Peyer's patch (tissue), 4 donors: Measurements from ENCODE around the gene HIPK3. TPM values are rescaled to one million over a fixed set of nuclear protein-coding genes. Genes with fewer than 3 reads are reported as not detected.

Experiments used
- DNase-seq, 3 donors: peaks; one replicate each; pipeline ENCODE4 v3.0.0-alpha.2; 2017 to 2019
- H3K27ac ChIP-seq, 4 donors: fragments of 200-600 bp; sonication (generic); one replicate each; pipeline ENCODE4 v1.5.1; 2016 to 2019
- H3K27me3 ChIP-seq, 2 donors: fragments of 200-600 bp; sonication (generic); one replicate each; pipeline ENCODE4 v1.5.1; 2019
- H3K36me3 ChIP-seq, 3 donors: fragments of 200-600 bp; sonication (generic); one replicate each; pipeline ENCODE4 v1.5.1; 2016 to 2019
- H3K4me1 ChIP-seq, 4 donors: fragments of 200-600 bp; sonication (generic); one replicate each; pipeline ENCODE4 v1.5.1; 2016 to 2019
- H3K4me3 ChIP-seq, 4 donors: fragments of 200-600 bp; sonication (generic); 1 replicate in 3 of 4; 2 replicates in 1 of 4; pipeline ENCODE4 v1.5.1; 2016 to 2019; ENCODE audit warnings: mild to moderate bottlenecking in 1 of 4
- H3K9me3 ChIP-seq, 4 donors: fragments of 200-600 bp; sonication (generic); one replicate each; pipeline ENCODE4 v1.5.1; 2016 to 2019; ENCODE audit warnings: mild to moderate bottlenecking in 1 of 4
- POLR2A ChIP-seq, 2 donors: fragments of 450-650 bp; IDR thresholded peaks; one replicate each; pipeline ENCODE4 v1.5.1; 2017; ENCODE audit warnings: antibody characterized with exemption in 2 of 2, mild to moderate bottlenecking in 2 of 2, moderate library complexity in 2 of 2
- total RNA-seq, 4 donors: library from RNA; depleted of rRNA; stranded (reverse); fragments of >200 nt; gene quantifications; one replicate each; pipeline ENCODE4 v1.1.0, GENCODE V29; 2016
- TF ChIP-seq, protein P1 (sequence below), 6 experiments: fragments of 450-650 bp in 4 of 6; fragments of 200-600 bp in 2 of 6; sonication (generic) in 1 of 6; IDR thresholded peaks; one replicate each; pipeline ENCODE4 v1.5.1; 2017 to 2019; ENCODE audit warnings: antibody characterized with exemption in 6 of 6, mild to moderate bottlenecking in 3 of 6, moderate library complexity in 1 of 6

Gene HIPK3
- total RNA-seq, 4 donors from 2014 or later = 87.8 to 123 (median 97.8) TPM

DNA sequence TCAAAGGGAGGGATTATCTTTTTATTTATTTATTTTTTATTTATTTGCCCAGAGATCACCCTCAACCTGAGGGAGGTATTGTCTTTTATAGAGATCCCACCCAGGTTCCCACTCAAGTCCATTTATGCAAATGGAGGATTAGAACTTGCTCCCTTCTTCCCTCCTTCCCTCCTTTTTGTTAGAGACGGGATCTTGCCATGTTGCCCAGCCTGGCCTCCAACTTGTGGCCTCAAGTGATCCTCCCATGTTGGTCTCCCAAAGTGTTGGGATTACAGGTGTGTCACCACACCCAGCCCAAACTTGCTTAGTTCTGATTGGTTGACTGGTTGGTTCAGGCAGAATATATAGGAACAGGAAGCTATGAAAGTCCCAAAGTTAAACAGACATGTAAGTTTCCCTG is 51.9 kb downstream of the HIPK3 start:
- no peaks in the 10 kb centered on the region for H3K36me3 ChIP-seq
- no peaks in the 10 kb centered on the region for H3K9me3 ChIP-seq
- no peak overlapping the region for H3K4me3 ChIP-seq
- TF ChIP-seq POLR2A (IDR thresholded peaks at IDR 0.05) = no peak
- TF ChIP-seq, protein P1, sequence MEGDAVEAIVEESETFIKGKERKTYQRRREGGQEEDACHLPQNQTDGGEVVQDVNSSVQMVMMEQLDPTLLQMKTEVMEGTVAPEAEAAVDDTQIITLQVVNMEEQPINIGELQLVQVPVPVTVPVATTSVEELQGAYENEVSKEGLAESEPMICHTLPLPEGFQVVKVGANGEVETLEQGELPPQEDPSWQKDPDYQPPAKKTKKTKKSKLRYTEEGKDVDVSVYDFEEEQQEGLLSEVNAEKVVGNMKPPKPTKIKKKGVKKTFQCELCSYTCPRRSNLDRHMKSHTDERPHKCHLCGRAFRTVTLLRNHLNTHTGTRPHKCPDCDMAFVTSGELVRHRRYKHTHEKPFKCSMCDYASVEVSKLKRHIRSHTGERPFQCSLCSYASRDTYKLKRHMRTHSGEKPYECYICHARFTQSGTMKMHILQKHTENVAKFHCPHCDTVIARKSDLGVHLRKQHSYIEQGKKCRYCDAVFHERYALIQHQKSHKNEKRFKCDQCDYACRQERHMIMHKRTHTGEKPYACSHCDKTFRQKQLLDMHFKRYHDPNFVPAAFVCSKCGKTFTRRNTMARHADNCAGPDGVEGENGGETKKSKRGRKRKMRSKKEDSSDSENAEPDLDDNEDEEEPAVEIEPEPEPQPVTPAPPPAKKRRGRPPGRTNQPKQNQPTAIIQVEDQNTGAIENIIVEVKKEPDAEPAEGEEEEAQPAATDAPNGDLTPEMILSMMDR (IDR thresholded peaks at IDR 0.05) = no peak
- peaks cover 0 to 21% (median 0%) of the 10 kb centered on the region in 4 donors for H3K4me1 ChIP-seq
- H3K27ac ChIP-seq = no peak overlapping the region
- DNase-seq = no peak
- no peaks in the 10 kb centered on the region for H3K27me3 ChIP-seq

DNA sequence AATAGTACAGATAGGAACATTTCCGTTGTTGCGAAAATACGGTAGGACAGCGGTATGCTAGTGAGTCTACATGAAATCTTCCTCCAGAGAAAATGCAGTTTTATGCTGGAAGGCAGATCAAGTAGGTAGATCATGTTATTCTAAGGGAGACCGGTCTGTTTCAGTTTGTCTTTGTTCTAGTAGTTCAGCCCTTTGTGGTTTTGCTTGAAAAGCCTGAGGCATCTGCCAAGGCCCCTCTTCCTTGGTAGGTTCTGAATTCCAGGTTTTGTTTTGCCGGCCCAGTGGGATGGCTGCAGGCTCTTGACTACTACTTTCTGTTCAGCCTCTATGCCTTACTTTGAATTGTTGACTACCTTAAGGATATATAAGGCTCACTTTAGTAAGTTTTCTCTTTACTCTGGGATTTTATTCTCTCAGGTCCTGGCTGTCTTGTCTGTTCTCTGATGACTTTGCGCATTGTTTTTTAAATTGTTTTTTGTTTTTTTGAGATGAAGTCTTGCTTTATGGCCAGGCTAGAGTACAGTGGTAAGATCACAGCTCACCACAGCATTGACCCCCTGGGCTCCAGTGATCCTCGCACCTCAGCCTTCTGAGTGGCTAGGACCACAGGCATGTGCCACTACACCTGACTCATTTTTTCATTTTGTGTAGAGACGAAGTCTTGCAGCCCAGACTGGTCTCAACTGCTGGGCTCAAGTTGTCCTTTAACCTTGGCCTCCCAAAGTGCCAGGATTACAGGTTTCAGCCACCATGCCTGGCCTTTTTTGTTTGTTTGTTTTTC is 53.7 kb downstream of the HIPK3 start:
- H3K27ac ChIP-seq = no peak overlapping the region
- no peak for DNase-seq
- peaks cover 0 to 19% (median 0%) of the 10 kb centered on the region in 4 donors for H3K4me1 ChIP-seq
- no peaks in the 10 kb centered on the region for H3K36me3 ChIP-seq
- no peak for TF ChIP-seq POLR2A (IDR thresholded peaks at IDR 0.05)
- TF ChIP-seq, protein P1 (IDR thresholded peaks at IDR 0.05) = no peak
- no peaks in the 10 kb centered on the region for H3K9me3 ChIP-seq
- no peaks in the 10 kb centered on the region for H3K27me3 ChIP-seq
- H3K4me3 ChIP-seq = no peak overlapping the region

DNA sequence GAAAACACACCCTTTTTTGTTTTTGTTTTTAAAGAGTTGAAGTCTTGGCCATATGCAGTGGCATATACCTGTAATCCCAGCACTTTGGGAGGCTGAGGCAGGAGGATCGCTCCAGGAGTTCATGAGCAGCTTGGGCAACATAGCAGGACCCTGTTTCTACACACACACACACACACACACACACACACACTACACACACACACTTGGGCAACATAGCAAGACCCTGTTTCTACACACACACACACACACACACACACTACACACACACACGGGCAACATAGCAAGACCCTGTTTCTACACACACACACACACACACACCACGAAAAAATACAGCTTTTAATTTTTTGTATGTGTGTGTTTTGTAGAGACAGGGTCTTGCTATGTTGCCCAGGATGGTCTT is 54.5 kb downstream of the HIPK3 start:
- no peak for DNase-seq
- no peaks in the 10 kb centered on the region for H3K36me3 ChIP-seq
- H3K27me3 ChIP-seq = no peaks in the 10 kb centered on the region
- no peak overlapping the region for H3K27ac ChIP-seq
- peaks cover 0 to 14% (median 0%) of the 10 kb centered on the region in 4 donors for H3K4me1 ChIP-seq
- no peak overlapping the region for H3K4me3 ChIP-seq
- TF ChIP-seq POLR2A (IDR thresholded peaks at IDR 0.05) = no peak
- TF ChIP-seq, protein P1 (IDR thresholded peaks at IDR 0.05) = no peak
- no peaks in the 10 kb centered on the region for H3K9me3 ChIP-seq

- Histone ChIP-seq H3K4me1 (peaks cover 0 to 23% (median 2%) of the 10 kb centered on the region in 4 donors), H3K4me3 (no peak overlapping the region), H3K36me3 (no peaks in the 10 kb centered on the region), H3K27me3 (no peaks in the 10 kb centered on the region), H3K27ac (no peak overlapping the region), H3K9me3 (no peaks in the 10 kb centered on the region)
- TF ChIP-seq, protein P1 (IDR thresholded peaks at IDR 0.05) = no peak
- TF ChIP-seq POLR2A (IDR thresholded peaks at IDR 0.05) = no peak
- no peak for DNase-seq
These were observed 58.6 kb downstream of the HIPK3 start for GRCh38 chr11:33315822-33316221.

DNA sequence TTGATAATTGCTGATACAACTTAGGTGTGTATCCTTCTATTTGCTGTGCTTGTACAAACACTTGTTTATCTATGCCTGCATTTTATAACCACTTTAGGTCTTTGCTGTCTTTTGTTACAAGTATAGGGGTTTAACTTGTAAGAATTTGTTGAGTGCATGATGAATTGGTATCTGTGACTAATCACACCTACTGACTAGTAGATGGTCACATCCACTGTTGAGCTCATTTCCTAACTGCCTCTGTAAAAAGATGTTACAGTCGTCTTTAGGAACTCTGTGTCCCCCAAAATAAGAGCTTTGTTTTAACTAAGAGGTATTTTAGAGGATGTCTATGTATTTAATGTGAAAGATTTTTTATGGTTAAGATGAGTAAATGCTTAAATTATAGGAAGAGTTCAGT is 60.5 kb downstream of the HIPK3 start:
- H3K9me3 ChIP-seq = no peaks in the 10 kb centered on the region
- H3K36me3 ChIP-seq = no peaks in the 10 kb centered on the region
- no peak for DNase-seq
- H3K27ac ChIP-seq = no peak overlapping the region
- no peak overlapping the region for H3K4me3 ChIP-seq
- peaks cover 0 to 33% (median 2%) of the 10 kb centered on the region in 4 donors for H3K4me1 ChIP-seq
- no peaks in the 10 kb centered on the region for H3K27me3 ChIP-seq
- TF ChIP-seq, protein P1 (IDR thresholded peaks at IDR 0.05) = no peak
- no peak for TF ChIP-seq POLR2A (IDR thresholded peaks at IDR 0.05)
